Endothelial cell of umbilical vein (primary cell): Measurements from ENCODE around the gene EPS15. TPM values are rescaled to one million over a fixed set of nuclear protein-coding genes. Genes with fewer than 3 reads are reported as not detected.

Experiments
- BruUV-seq: library from RNA; stranded (reverse); fragments of 400-500 nt; replicated peaks from 2 replicates; lab custom pipeline; 2021; lab: Mats Ljungman, UMichigan
- CTCF ChIA-PET: fragments of 300-600, 350-600 bp; sonication (Branson Sonifier 250); formaldehyde crosslinking; loops from one replicate; lab custom pipeline; 2021; ENCODE audit warnings: antibody characterized with exemption, inconsistent platforms; lab: Charles Lee
- POLR2A ChIA-PET: fragments of 300-600, 350-600 bp; sonication (Branson Sonifier 250); formaldehyde crosslinking; loops from one replicate; lab custom pipeline; 2021; ENCODE audit warnings: antibody characterized with exemption, inconsistent platforms; lab: Charles Lee
- DNase-seq: peaks from one replicate; pipeline ENCODE4 v3.0.0-alpha.2; 2011; ENCODE audit warnings: low read depth, low spot score
- FAIRE-seq: peaks from 2 replicates; lab custom pipeline; 2011; peaks lifted over from hg19 to GRCh38; lab: Jason Lieb, UNC
- H2AFZ ChIP-seq: 2 replicates; pipeline ENCODE4 v1.6.0; 2012; ENCODE audit warnings: low read depth, low read length, control low read depth, inconsistent platforms
- H3K27ac ChIP-seq: 2 replicates; pipeline ENCODE4 v1.5.1; 2011; ENCODE audit warnings: low read depth, mild to moderate bottlenecking, control low read depth, low read length, moderate library complexity; ENCODE audit not compliant: insufficient read depth
- H3K27me3 ChIP-seq, 2 experiments: 2 replicates each; pipeline versions ENCODE4 v1.6.0 to v1.6.1; 2011; ENCODE audit warnings: low read length in 2 of 2, mixed read lengths in 1 of 2; ENCODE audit not compliant: control insufficient read depth in 2 of 2, insufficient read depth in 2 of 2
- H3K36me3 ChIP-seq, 2 experiments: 2 replicates in 1 of 2; 3 replicates in 1 of 2; pipeline ENCODE4 v1.5.1; 2011; ENCODE audit warnings: low read length in 2 of 2, mild to moderate bottlenecking in 1 of 2, moderate library complexity in 1 of 2; ENCODE audit not compliant: control insufficient read depth in 2 of 2, insufficient read depth in 2 of 2; ENCODE audit errors: extremely low read depth in 1 of 2
- H3K4me1 ChIP-seq: 3 replicates; pipeline ENCODE4 v1.5.1; 2011; ENCODE audit warnings: mild to moderate bottlenecking, low read length; ENCODE audit not compliant: control insufficient read depth, insufficient read depth; ENCODE audit errors: extremely low read depth
- H3K4me2 ChIP-seq: 2 replicates; pipeline ENCODE4 v1.6.1; 2011; ENCODE audit warnings: low read length, control low read depth, mixed read lengths; ENCODE audit not compliant: insufficient read depth
- H3K4me3 ChIP-seq, 3 experiments: fragments of 200-600 bp in 1 of 3; sonication (generic), shearing (Covaris generic) in 1 of 3; replicated peaks in 1 of 3; 2 replicates each; pipeline ENCODE4 v1.5.1; 2011 to 2016; ENCODE audit warnings: control low read depth in 3 of 3, low read length in 3 of 3, mild to moderate bottlenecking in 2 of 3, inconsistent platforms in 1 of 3, low read depth in 1 of 3, moderate library complexity in 1 of 3; ENCODE audit not compliant: insufficient read depth in 1 of 3
- H3K79me2 ChIP-seq: 2 replicates; pipeline ENCODE4 v1.6.0; 2012; ENCODE audit warnings: low read length, inconsistent platforms; ENCODE audit not compliant: control insufficient read depth, insufficient read depth
- H3K9ac ChIP-seq: replicated peaks from 2 replicates; pipeline ENCODE3; 2011; ENCODE audit warnings: low read length, control low read depth; ENCODE audit not compliant: insufficient read depth; ENCODE audit errors: extremely low read depth
- H3K9me1 ChIP-seq: replicated peaks from 3 replicates; pipeline ENCODE4 v1.6.0; 2011; ENCODE audit warnings: mild to moderate bottlenecking, low read length; ENCODE audit not compliant: control insufficient read depth, insufficient read depth; ENCODE audit errors: extremely low read depth
- H3K9me3 ChIP-seq: replicated peaks from 2 replicates; pipeline ENCODE4 v1.5.1; 2012; ENCODE audit warnings: low read length, inconsistent platforms; ENCODE audit not compliant: control insufficient read depth, insufficient read depth
- H4K20me1 ChIP-seq: replicated peaks from 2 replicates; pipeline ENCODE3; 2011; ENCODE audit warnings: mild to moderate bottlenecking, low read length; ENCODE audit not compliant: control insufficient read depth, insufficient read depth; ENCODE audit errors: extremely low read depth
- EZH2 ChIP-seq: IDR thresholded peaks from 2 replicates; pipeline ENCODE4 v1.6.1; 2012; ENCODE audit warnings: borderline replicate concordance, low read depth, mild to moderate bottlenecking, moderate library complexity, low read length, inconsistent platforms; ENCODE audit not compliant: severe bottlenecking
- FOS ChIP-seq: IDR thresholded peaks from 2 replicates; pipeline ENCODE4 v1.6.1; 2011; ENCODE audit warnings: mild to moderate bottlenecking, low read length, moderate library complexity, borderline replicate concordance; ENCODE audit not compliant: insufficient read depth
- GATA2 ChIP-seq: IDR thresholded peaks from 2 replicates; pipeline ENCODE4 v1.7.0; 2011; ENCODE audit warnings: low read depth, mild to moderate bottlenecking, moderate library complexity, mixed read lengths, low read length; ENCODE audit not compliant: insufficient read length, insufficient read depth
- JUN ChIP-seq: IDR thresholded peaks from 2 replicates; pipeline ENCODE4 v1.6.1; 2011; ENCODE audit warnings: borderline replicate concordance, low read depth; ENCODE audit not compliant: insufficient read length, insufficient read depth
- POLR2A ChIP-seq: IDR thresholded peaks from 2 replicates; pipeline ENCODE4 v1.6.1; 2012; ENCODE audit warnings: low read depth, mild to moderate bottlenecking, control low read depth, low read length
- POLR2AphosphoS5 ChIP-seq: IDR thresholded peaks from 2 replicates; pipeline ENCODE4 v1.6.1; 2012; ENCODE audit warnings: low read depth, mild to moderate bottlenecking, control low read depth, low read length, moderate library complexity; ENCODE audit not compliant: insufficient read depth
- dilution Hi-C: fragments of 300-500 bp; cut with MboI; formaldehyde crosslinking; loops from one replicate; pipeline ENCODE4 v1.15.0; 2019; ENCODE audit warnings: low sequenced_read_pairs; ENCODE audit not compliant: extremely low pct_ligation_motif_present
- intact Hi-C: fragments of 100-400 bp; cut with micrococcal nuclease; formaldehyde crosslinking; loops from one replicate; pipeline ENCODE4 v1.10.0; 2022
- polyA plus RNA-seq, 4 experiments: library from polyadenylated mRNA; depleted of rRNA in 3 of 4; stranded (reverse) in 3 of 4; unstranded in 1 of 4; fragments of >200 nt; gene quantifications; 2 replicates each; pipeline versions ENCODE4 v1.2.1 to v1.2.3, GENCODE V29; 2011 to 2012; ENCODE audit warnings: missing spikeins in 1 of 4
- total RNA-seq: library from RNA; stranded (reverse); gene quantifications from 2 replicates; pipeline ENCODE4 v1.2.3, GENCODE V29; 2021

Gene EPS15
- total and polyA plus RNA-seq, 2 donors (not counting 3 experiments of a cell fraction or from before 2014, with no cell fraction given): 15.4 to 44.8 TPM

GRCh38 chr1:51422367-51423072 is 96.5 kb downstream of the EPS15 start:
- peaks cover 10% of the 10 kb centered on the region for H3K4me1 ChIP-seq
- H3K27me3 ChIP-seq: no peaks in the 10 kb centered on the region
- no peak overlapping the region for H2AFZ ChIP-seq
- H4K20me1 ChIP-seq: no peaks in the 10 kb centered on the region
- ChIA-PET POLR2A (no interaction called here), CTCF (interaction anchor here (0.8 to 2.3 kb wide), 8 partner anchors 8 to 718 kb away, joined by 3 to 7 read pairs (median 4); no protein-coding TSS in a partner anchor)
- no peaks in the 10 kb centered on the region for H3K9me1 ChIP-seq
- DNase-seq (no peak), FAIRE-seq (no peak)
- peaks cover 0 to 2% of the 10 kb centered on the region in 2 experiments for H3K36me3 ChIP-seq
- no peak overlapping the region for H3K4me3 ChIP-seq
- BruUV-seq: no TSS peak
- no peaks in the 10 kb centered on the region for H3K9me3 ChIP-seq
- intact Hi-C loops (no loop called here), dilution Hi-C loops (no loop called here)
- H3K4me2 ChIP-seq: no peak overlapping the region
- no peak overlapping the region for H3K27ac ChIP-seq
- H3K9ac ChIP-seq: no peak overlapping the region
- TF ChIP-seq GATA2 (no peak), POLR2A (no peak), POLR2AphosphoS5 (no peak), FOS (no peak), JUN (no peak)
- H3K79me2 ChIP-seq: no peaks in the 10 kb centered on the region

GRCh38 chr1:51421964-51422363 is 97.1 kb downstream of the EPS15 start:
- no peaks in the 10 kb centered on the region for H3K9me1 ChIP-seq
- no peak overlapping the region for H2AFZ ChIP-seq
- peaks cover 0 to 2% of the 10 kb centered on the region in 2 experiments for H3K36me3 ChIP-seq
- H3K9me3 ChIP-seq: no peaks in the 10 kb centered on the region
- no peak overlapping the region for H3K4me2 ChIP-seq
- peak; percentile 59 for DNase-seq
- no peak overlapping the region for H3K9ac ChIP-seq
- no peak overlapping the region for H3K4me3 ChIP-seq
- CTCF ChIA-PET: interaction anchor here (0.8 to 2.3 kb wide), 4 partner anchors 9 to 718 kb away, joined by 3 to 7 read pairs (median 4); no protein-coding TSS in a partner anchor
- peaks cover 12% of the 10 kb centered on the region for H3K4me1 ChIP-seq
- dilution Hi-C loops: no loop called here
- no peaks in the 10 kb centered on the region for H4K20me1 ChIP-seq
- FAIRE-seq: no peak
- no peak overlapping the region for H3K27ac ChIP-seq
- no peaks in the 10 kb centered on the region for H3K79me2 ChIP-seq
- no peaks in the 10 kb centered on the region for H3K27me3 ChIP-seq
- no TSS peak for BruUV-seq
- TF ChIP-seq EZH2: no peak
- no peak for TF ChIP-seq POLR2A
- no peak for TF ChIP-seq GATA2
- intact Hi-C loops: no loop called here
- POLR2A ChIA-PET: interaction anchor here (0.6 kb wide), 1 partner anchor 939 kb away, joined by 3 read pairs; no protein-coding TSS in a partner anchor
